ENCODE measurements around the gene PBRM1. TPM values are rescaled to one million over a fixed set of nuclear protein-coding genes. Genes with fewer than 3 reads are reported as not detected.

PBRM1 gene
- total and polyA plus RNA-seq, 2 of the 13 experiments (the other 11 are each of a cell fraction or from before 2014, with no cell fraction given), result 10.9 to 33.2 TPM

DNA sequence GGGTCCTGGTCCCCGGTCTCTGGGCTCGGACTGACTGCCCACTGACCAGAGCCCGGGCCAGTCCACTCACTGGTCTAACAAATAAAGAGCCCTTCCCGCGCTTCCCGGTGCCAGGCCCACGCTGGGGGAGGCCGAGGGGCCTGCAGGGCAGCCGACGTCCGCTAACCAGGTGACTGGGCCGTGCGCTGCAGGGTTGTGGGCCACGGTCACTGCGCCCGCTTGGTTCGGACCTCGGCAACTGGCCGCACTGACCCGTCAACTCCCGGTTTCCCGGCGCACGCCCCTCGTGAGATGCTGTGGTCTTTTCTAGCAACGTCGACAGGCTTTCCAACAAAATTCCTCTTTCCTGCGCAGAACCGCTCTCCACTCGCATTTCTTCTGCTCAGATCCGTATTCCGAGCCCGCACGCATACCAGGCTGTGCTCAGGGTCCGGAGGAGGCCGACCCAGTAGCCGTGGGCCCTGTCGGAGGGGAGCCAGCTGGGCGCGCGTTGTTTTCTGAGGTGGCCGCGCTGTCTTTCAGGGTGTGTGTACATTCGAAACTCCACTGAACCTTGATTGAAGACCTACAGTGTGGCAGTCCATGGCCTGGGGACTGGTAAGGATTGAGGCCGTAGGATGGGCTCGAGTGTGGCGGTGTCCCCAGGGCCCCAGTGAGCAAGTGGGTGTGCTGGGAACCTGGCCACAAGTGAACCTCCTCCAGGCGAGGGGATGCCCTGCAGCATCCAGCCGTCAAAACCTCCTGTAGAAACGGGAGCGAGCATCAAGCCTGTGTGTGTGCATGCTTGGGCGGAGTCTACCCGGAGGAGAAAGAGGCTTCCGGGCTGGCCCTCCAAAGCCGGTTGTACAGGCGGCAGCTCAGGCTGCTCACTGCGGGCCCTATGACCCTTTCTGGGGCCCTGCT, 151.2 kb downstream of the PBRM1 start (continued):
- TF ChIP-seq, protein P1, sequence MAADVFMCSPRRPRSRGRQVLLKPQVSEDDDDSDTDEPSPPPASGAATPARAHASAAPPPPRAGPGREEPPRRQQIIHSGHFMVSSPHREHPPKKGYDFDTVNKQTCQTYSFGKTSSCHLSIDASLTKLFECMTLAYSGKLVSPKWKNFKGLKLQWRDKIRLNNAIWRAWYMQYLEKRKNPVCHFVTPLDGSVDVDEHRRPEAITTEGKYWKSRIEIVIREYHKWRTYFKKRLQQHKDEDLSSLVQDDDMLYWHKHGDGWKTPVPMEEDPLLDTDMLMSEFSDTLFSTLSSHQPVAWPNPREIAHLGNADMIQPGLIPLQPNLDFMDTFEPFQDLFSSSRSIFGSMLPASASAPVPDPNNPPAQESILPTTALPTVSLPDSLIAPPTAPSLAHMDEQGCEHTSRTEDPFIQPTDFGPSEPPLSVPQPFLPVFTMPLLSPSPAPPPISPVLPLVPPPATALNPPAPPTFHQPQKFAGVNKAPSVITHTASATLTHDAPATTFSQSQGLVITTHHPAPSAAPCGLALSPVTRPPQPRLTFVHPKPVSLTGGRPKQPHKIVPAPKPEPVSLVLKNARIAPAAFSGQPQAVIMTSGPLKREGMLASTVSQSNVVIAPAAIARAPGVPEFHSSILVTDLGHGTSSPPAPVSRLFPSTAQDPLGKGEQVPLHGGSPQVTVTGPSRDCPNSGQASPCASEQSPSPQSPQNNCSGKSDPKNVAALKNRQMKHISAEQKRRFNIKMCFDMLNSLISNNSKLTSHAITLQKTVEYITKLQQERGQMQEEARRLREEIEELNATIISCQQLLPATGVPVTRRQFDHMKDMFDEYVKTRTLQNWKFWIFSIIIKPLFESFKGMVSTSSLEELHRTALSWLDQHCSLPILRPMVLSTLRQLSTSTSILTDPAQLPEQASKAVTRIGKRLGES (CRISPR knock-in tag; IDR thresholded peaks at IDR 0.05; ENCODE audit: borderline replicate concordance), result no peak
- no peak for TF ChIP-seq NR1H2 (CRISPR knock-in tag; IDR thresholded peaks at IDR 0.05; ENCODE audit: borderline replicate concordance, low read depth)
- TF ChIP-seq SRF (IDR thresholded peaks at IDR 0.05; ENCODE audit: low read depth, low read length), result no peak
- TF ChIP-seq ZNF557 (CRISPR knock-in tag; IDR thresholded peaks at IDR 0.05), result no peak
- TF ChIP-seq PHF20 (CRISPR knock-in tag; IDR thresholded peaks at IDR 0.05), result peak; percentile 40
- TF ChIP-seq SRSF1 (optimal IDR thresholded peaks at IDR 0.05; ENCODE audit: low read depth, low read length), result no peak
- TF ChIP-seq, protein P2, sequence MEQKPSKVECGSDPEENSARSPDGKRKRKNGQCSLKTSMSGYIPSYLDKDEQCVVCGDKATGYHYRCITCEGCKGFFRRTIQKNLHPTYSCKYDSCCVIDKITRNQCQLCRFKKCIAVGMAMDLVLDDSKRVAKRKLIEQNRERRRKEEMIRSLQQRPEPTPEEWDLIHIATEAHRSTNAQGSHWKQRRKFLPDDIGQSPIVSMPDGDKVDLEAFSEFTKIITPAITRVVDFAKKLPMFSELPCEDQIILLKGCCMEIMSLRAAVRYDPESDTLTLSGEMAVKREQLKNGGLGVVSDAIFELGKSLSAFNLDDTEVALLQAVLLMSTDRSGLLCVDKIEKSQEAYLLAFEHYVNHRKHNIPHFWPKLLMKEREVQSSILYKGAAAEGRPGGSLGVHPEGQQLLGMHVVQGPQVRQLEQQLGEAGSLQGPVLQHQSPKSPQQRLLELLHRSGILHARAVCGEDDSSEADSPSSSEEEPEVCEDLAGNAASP (CRISPR knock-in tag; IDR thresholded peaks at IDR 0.05; ENCODE audit: borderline replicate concordance), result no peak
- no peak for TF ChIP-seq PRPF4 (IDR thresholded peaks at IDR 0.05; ENCODE audit: low read depth, low read length, poor library complexity, severe bottlenecking)
- TF ChIP-seq IRX3 (CRISPR knock-in tag; IDR thresholded peaks at IDR 0.05; ENCODE audit: borderline replicate concordance, low read depth), result no peak
- TF ChIP-seq, protein P3, sequence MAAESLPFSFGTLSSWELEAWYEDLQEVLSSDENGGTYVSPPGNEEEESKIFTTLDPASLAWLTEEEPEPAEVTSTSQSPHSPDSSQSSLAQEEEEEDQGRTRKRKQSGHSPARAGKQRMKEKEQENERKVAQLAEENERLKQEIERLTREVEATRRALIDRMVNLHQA (CRISPR knock-in tag; IDR thresholded peaks at IDR 0.05), result no peak
- peak; percentile 55; the same call in 1 of the 2 replicates for TF ChIP-seq SNAI1 (CRISPR knock-in tag; IDR thresholded peaks at IDR 0.05; ENCODE audit: borderline replicate concordance)
- TF ChIP-seq NKX3-1 (CRISPR knock-in tag; IDR thresholded peaks at IDR 0.05), result peak; percentile 73; the same call in 1 of the 2 replicates
- peak; percentile 18; the same call in 1 of the 2 replicates for TF ChIP-seq WIZ (CRISPR knock-in tag; IDR thresholded peaks at IDR 0.05)
- TF ChIP-seq, protein P4, sequence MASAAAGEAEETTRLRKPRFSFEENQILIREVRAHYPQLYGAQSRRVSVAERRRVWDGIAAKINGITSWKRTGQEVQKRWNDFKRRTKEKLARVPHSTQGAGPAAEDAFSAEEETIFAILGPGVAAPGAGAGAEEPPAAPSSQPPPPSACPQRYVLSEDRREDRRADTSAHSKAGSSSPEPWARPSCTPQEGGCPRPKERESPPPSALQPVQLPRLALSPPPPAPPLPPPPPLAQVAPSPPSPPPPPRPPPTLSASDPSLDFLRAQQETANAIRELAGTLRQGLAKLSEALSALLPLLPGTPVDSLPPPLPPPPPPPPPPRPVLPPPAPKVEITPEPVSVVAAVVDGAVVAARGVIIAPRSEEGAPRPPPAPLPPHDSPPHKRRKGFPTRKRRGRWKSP (CRISPR knock-in tag; IDR thresholded peaks at IDR 0.05), result peak; percentile 51; the same call in 1 of the 2 replicates
- no peak for TF ChIP-seq ZNF652 (CRISPR knock-in tag; IDR thresholded peaks at IDR 0.05; ENCODE audit: borderline replicate concordance, low read depth)
- TF ChIP-seq NFKB2 (CRISPR knock-in tag; IDR thresholded peaks at IDR 0.05; ENCODE audit: borderline replicate concordance), result no peak
- TF ChIP-seq, protein P5, sequence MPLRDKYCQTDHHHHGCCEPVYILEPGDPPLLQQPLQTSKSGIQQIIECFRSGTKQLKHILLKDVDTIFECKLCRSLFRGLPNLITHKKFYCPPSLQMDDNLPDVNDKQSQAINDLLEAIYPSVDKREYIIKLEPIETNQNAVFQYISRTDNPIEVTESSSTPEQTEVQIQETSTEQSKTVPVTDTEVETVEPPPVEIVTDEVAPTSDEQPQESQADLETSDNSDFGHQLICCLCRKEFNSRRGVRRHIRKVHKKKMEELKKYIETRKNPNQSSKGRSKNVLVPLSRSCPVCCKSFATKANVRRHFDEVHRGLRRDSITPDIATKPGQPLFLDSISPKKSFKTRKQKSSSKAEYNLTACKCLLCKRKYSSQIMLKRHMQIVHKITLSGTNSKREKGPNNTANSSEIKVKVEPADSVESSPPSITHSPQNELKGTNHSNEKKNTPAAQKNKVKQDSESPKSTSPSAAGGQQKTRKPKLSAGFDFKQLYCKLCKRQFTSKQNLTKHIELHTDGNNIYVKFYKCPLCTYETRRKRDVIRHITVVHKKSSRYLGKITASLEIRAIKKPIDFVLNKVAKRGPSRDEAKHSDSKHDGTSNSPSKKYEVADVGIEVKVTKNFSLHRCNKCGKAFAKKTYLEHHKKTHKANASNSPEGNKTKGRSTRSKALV (CRISPR knock-in tag; IDR thresholded peaks at IDR 0.05), result peak; percentile 27
- TF ChIP-seq ZC3H13 (CRISPR knock-in tag; IDR thresholded peaks at IDR 0.05), result peak; percentile 74
- TF ChIP-seq NR3C1 (CRISPR knock-in tag; IDR thresholded peaks at IDR 0.05), result no peak
- no peak; the same call in 1 of the 2 replicates for TF ChIP-seq ZMAT3 (CRISPR knock-in tag; conservative IDR thresholded peaks at IDR 0.05)
- no peak for TF ChIP-seq ZNF577 (CRISPR knock-in tag; IDR thresholded peaks at IDR 0.05; ENCODE audit: borderline replicate concordance, low read depth)
